ENCODE results near the gene GMPR2. TPM values are rescaled to one million over a fixed set of nuclear protein-coding genes. Genes with fewer than 3 reads are reported as not detected.

Gene GMPR2
- total RNA-seq (2016; rRNA removed; fragmentation: Illumina TruSeq; extraction: Trizol) (273 and 345 TPM in 2 replicates), polyA plus RNA-seq (2011; rRNA removed) (185 and 210 TPM in 2 replicates), polyA minus RNA-seq (2011; rRNA and poly(A)+ RNA removed; ENCODE audit: low replicate concordance) (58.4 and 179 TPM in 2 replicates), Bru-seq, nascent RNA (percentile 93 among the genes with signal in this experiment), BruChase-seq, experiment 1, labeled RNA remaining after a 6-hour chase (percentile 89 among the genes with signal in this experiment), BruChase-seq, experiment 2, labeled RNA remaining after a 2-hour chase (percentile 90 among the genes with signal in this experiment)
- 151 and 152 TPM in 2 replicates for total RNA-seq (2016; cell fraction: cytosol; rRNA removed; fragmentation: Illumina TruSeq; extraction: Trizol; ENCODE audit: low read depth)
- total RNA-seq (2016; cell fraction: insoluble cytoplasmic fraction; rRNA removed; fragmentation: Illumina TruSeq; extraction: Trizol): 269 and 346 TPM in 2 replicates
- total RNA-seq (2016; cell fraction: membrane; rRNA removed; fragmentation: Illumina TruSeq; extraction: Trizol): 294 and 315 TPM in 2 replicates
- 141 and 150 TPM in 2 replicates for total RNA-seq (2016; cell fraction: nucleus; rRNA removed; fragmentation: Illumina TruSeq; extraction: Trizol)
- 161 and 177 TPM in 2 replicates for polyA plus RNA-seq (2011; cell fraction: cytosol; rRNA removed)
- polyA plus RNA-seq (2011; cell fraction: nucleus; rRNA removed): 147 and 170 TPM in 2 replicates
- polyA plus RNA-seq (2012): 162 and 212 TPM in 2 replicates
- 118 and 119 TPM in 2 replicates for polyA plus RNA-seq (2016; cell fraction: cytosol; fragmentation: Illumina TruSeq; extraction: Trizol; ENCODE audit: low read depth)
- 260 and 276 TPM in 2 replicates for polyA plus RNA-seq (2016; cell fraction: insoluble cytoplasmic fraction; fragmentation: Illumina TruSeq; extraction: Trizol; ENCODE audit: low read depth)
- 194 and 205 TPM in 2 replicates for polyA plus RNA-seq (2016; cell fraction: membrane; fragmentation: Illumina TruSeq; extraction: Trizol; ENCODE audit: low read depth)
- 151 and 154 TPM in 2 replicates for polyA plus RNA-seq (2016; cell fraction: nucleus; fragmentation: Illumina TruSeq; extraction: Trizol; ENCODE audit: insufficient read depth, low read depth)
- polyA minus RNA-seq (2011; cell fraction: cytosol; rRNA and poly(A)+ RNA removed): 65.5 and 85.5 TPM in 2 replicates
- polyA minus RNA-seq (2011; cell fraction: nucleus; rRNA and poly(A)+ RNA removed): 138 and 175 TPM in 2 replicates
- long read RNA-seq, experiment 1, transcript GMPR2-203 (10 exons, 1,652 nt): minor isoform, 56 of 256 reads
- long read RNA-seq, experiment 1, transcript GMPR2-223 (10 exons, 1,893 nt): minor isoform, 42 of 256 reads
- long read RNA-seq, experiment 1, transcript GMPR2-204 (9 exons, 1,864 nt): major isoform, 69 of 256 reads
- long read RNA-seq, experiment 1, transcript GMPR2-202 (10 exons, 1,972 nt): minor isoform, 19 of 256 reads
- long read RNA-seq, experiment 1, partial matches to known transcripts: 25 of 256 reads
- long read RNA-seq, experiment 1, other reads (novel, unspliced or antisense): 36 of 256 reads
- long read RNA-seq, experiment 2, transcript GMPR2-203 (10 exons, 1,652 nt): minor isoform, 39 of 226 reads
- long read RNA-seq, experiment 2, transcript GMPR2-223 (10 exons, 1,893 nt): minor isoform, 21 of 226 reads
- long read RNA-seq, experiment 2, transcript GMPR2-204 (9 exons, 1,864 nt): major isoform, 55 of 226 reads
- long read RNA-seq, experiment 2, transcript GMPR2-207 (2 exons, 469 nt): minor isoform, 11 of 226 reads
- long read RNA-seq, experiment 2, partial matches to known transcripts: 44 of 226 reads
- long read RNA-seq, experiment 2, other reads (novel, unspliced or antisense): 44 of 226 reads

- ATAC-seq: peak; percentile 80
- BruUV-seq (replicated peaks): TSS peak; percentile 70
- no peaks in the 10 kb centered on the region for H3K9me3 ChIP-seq (ENCODE audit: low read length)
- peak within 1 kb of the TSS; percentile 97 for H2AFZ ChIP-seq (ENCODE audit: low read length)
- peaks cover 22 to 45% of the 10 kb centered on the region in 2 experiments for H3K36me3 ChIP-seq (replicated peaks in 1 of 2; ENCODE audit: control insufficient read depth in 1 of 2, insufficient read depth in 2 of 2, low read length in 2 of 2)
- DNase-seq (ENCODE audit: low spot score): no peak
- CTCF ChIA-PET (ENCODE audit: low intra/inter-chr PET ratio, low total read pairs): interaction anchor here (2.6 kb wide), 1 partner anchor 17 kb away, joined by 7 read pairs; the partner anchor contains the start of gene MDP1
- peaks cover 0 to 4% of the 10 kb centered on the region in 2 experiments; a peak in 1 of 5 replicates for H3K27me3 ChIP-seq (ENCODE audit: control insufficient read depth in 1 of 2, insufficient read depth in 2 of 2, low read length in 2 of 2)
- peak within 1 kb of the TSS; percentile 83 to 91 (median 85) for H3K4me3 ChIP-seq (replicated peaks in 1 of 3; ENCODE audit: insufficient read depth in 1 of 3, low read depth in 2 of 3, low read length in 3 of 3)
- H3K9ac ChIP-seq (ENCODE audit: insufficient read depth, low read depth, low read length): peak within 1 kb of the TSS; percentile 91
- intact Hi-C loops (cut with micrococcal nuclease; ENCODE audit: unreplicated experiment): loop anchor here (1.0 to 10.0 kb wide), 3 partner anchors 17 to 1192 kb away; partner anchors contain the start of genes IPO4 and MDP1
- peaks cover 57% of the 10 kb centered on the region for H3K79me2 ChIP-seq (ENCODE audit: insufficient read depth, low read length)
- peak within 1 kb of the TSS; percentile 96 for H3K4me2 ChIP-seq (ENCODE audit: low read depth, low read length)
- peaks cover 7% of the 10 kb centered on the region; the same call in 1 of the 2 replicates for H4K20me1 ChIP-seq (ENCODE audit: insufficient read depth, low read length)
- peak within 1 kb of the TSS; percentile 84 for H3K27ac ChIP-seq (ENCODE audit: extremely low read length, insufficient read depth, low read length)
- 4% methylated on average over 35 of the region's 38 CpGs for WGBS (ENCODE audit: low lambda C conversion rate)
- peak; percentile 86 for FAIRE-seq
- POLR2A ChIA-PET: interaction anchor here (0.7 to 18.0 kb wide), 8 partner anchors 9 to 931 kb away, joined by 3 to 850 read pairs (median 14); partner anchors contain the start of genes CHMP4A, CIDEB, DHRS1 and LTB4R
- peaks cover 44% of the 10 kb centered on the region for H3K4me1 ChIP-seq (ENCODE audit: insufficient read depth, low read length)
- in situ Hi-C loops (cut with HindIII; ENCODE audit: extremely low pct_ligation_motif_present, low pct_unique_long_range_greater_than_20kb): no loop called here
- TF ChIP-seq ZNF550 (CRISPR knock-in tag; IDR thresholded peaks at IDR 0.05; ENCODE audit: borderline replicate concordance) (peak; percentile 79; the same call in 1 of the 2 replicates), DPF2 (CRISPR knock-in tag; IDR thresholded peaks at IDR 0.05; ENCODE audit: borderline replicate concordance, low read depth) (peak; percentile 86; the same call in 1 of the 2 replicates), RBM22 (optimal IDR thresholded peaks at IDR 0.05; ENCODE audit: low read length) (peak; percentile 86), MTF1 (CRISPR knock-in tag; IDR thresholded peaks at IDR 0.05) (no peak), ZBTB20 (CRISPR knock-in tag; IDR thresholded peaks at IDR 0.05; ENCODE audit: borderline replicate concordance, low read depth) (0 out of 2 replicates have a peak, but pooled peaks have one; percentile 15), ZMYM4 (CRISPR knock-in tag; IDR thresholded peaks at IDR 0.05) (peak; percentile 78), SMC3 (IDR thresholded peaks at IDR 0.05; ENCODE audit: low read length) (0 out of 2 replicates have a peak, but pooled peaks have one; percentile 2), FOXO4 (CRISPR knock-in tag; conservative IDR thresholded peaks at IDR 0.05) (no peak), ZNF598 (CRISPR knock-in tag; IDR thresholded peaks at IDR 0.05; ENCODE audit: borderline replicate concordance) (peak; percentile 94), ZSCAN21 (CRISPR knock-in tag; IDR thresholded peaks at IDR 0.05; ENCODE audit: borderline replicate concordance) (peak; percentile 93), PHF5A (CRISPR knock-in tag; IDR thresholded peaks at IDR 0.05; ENCODE audit: low read depth, unreplicated experiment) (peak; percentile 77), ZNF329 (CRISPR knock-in tag; IDR thresholded peaks at IDR 0.05; ENCODE audit: low read depth) (peak; percentile 74), ZNF644 (CRISPR knock-in tag; IDR thresholded peaks at IDR 0.05; ENCODE audit: low read depth) (no peak)
- TF ChIP-seq, protein P1, sequence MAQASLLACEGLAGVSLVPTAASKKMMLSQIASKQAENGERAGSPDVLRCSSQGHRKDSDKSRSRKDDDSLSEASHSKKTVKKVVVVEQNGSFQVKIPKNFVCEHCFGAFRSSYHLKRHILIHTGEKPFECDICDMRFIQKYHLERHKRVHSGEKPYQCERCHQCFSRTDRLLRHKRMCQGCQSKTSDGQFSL (CRISPR knock-in tag; IDR thresholded peaks at IDR 0.05): peak; percentile 11; the same call in 1 of the 2 replicates
Measured at GRCh38 chr14:24232645-24233537, at the start of gene GMPR2. TSS of gene GMPR2 (plus strand) at chr14:24232929. CDS start at chr14:24233254, 325 bp downstream.
